Neural cell (in vitro differentiated cells): ENCODE results near the gene CCDC148. TPM values are rescaled to one million over a fixed set of nuclear protein-coding genes. Genes with fewer than 3 reads are reported as not detected.

Source experiments
- H2AFZ ChIP-seq: fragments of 200-600, 300-800 bp; sonication (generic), shearing (Covaris generic); 2 replicates; pipeline ENCODE4 v1.6.0; 2014; ENCODE audit warnings: low read depth, mild to moderate bottlenecking, antibody characterized with exemption, low read length, moderate library complexity
- H3F3A ChIP-seq: fragments of 200-600 bp; shearing (Covaris generic); 2 replicates; pipeline ENCODE4 v1.6.1; 2016; ENCODE audit warnings: mild to moderate bottlenecking, moderate library complexity, mixed read lengths, antibody characterized with exemption, low read length; ENCODE audit not compliant: insufficient read depth, poor library complexity, severe bottlenecking
- H3K27ac ChIP-seq: fragments of 200-600, 300-800 bp; sonication (generic), shearing (Covaris generic); 2 replicates; pipeline ENCODE4 v1.5.1; 2014; ENCODE audit warnings: mild to moderate bottlenecking, low read length, moderate library complexity
- H3K27me3 ChIP-seq: fragments of 300-800, 200-600 bp; sonication (generic), shearing (Covaris generic); 2 replicates; pipeline ENCODE4 v1.6.0; 2014; ENCODE audit warnings: mild to moderate bottlenecking, low read depth, low read length, moderate library complexity; ENCODE audit not compliant: insufficient read depth
- H3K36me3 ChIP-seq: fragments of 300-800, 200-600 bp; sonication (generic), shearing (Covaris generic); 2 replicates; pipeline ENCODE4 v1.5.1; 2014; ENCODE audit warnings: mild to moderate bottlenecking, antibody characterized with exemption, low read length, moderate library complexity; ENCODE audit not compliant: insufficient read depth
- H3K4me2 ChIP-seq: fragments of 300-800, 200-600 bp; sonication (generic), shearing (Covaris generic); 2 replicates; pipeline ENCODE4 v1.6.0; 2014; ENCODE audit warnings: mild to moderate bottlenecking, low read length
- H3K4me3 ChIP-seq: fragments of 300-800, 200-600 bp; sonication (generic), shearing (Covaris generic); 2 replicates; pipeline ENCODE4 v1.5.1; 2014; ENCODE audit warnings: mild to moderate bottlenecking, low read length, moderate library complexity
- H3K79me2 ChIP-seq: fragments of 200-600 bp; shearing (Covaris generic); replicated peaks from 2 replicates; pipeline ENCODE4 v1.6.0; 2014; ENCODE audit warnings: mild to moderate bottlenecking, low read length, moderate library complexity; ENCODE audit not compliant: insufficient read depth
- H3K9ac ChIP-seq: fragments of 300-800, 200-600 bp; sonication (generic), shearing (Covaris generic); 2 replicates; pipeline ENCODE4 v1.6.1; 2016; ENCODE audit warnings: mild to moderate bottlenecking, low read length, mixed read lengths
- H3K9me2 ChIP-seq: fragments of 200-600 bp; shearing (Covaris generic); 2 replicates; pipeline ENCODE4 v1.6.1; 2016; ENCODE audit warnings: mild to moderate bottlenecking, low read length, mixed read lengths; ENCODE audit not compliant: insufficient read depth
- H3K9me3 ChIP-seq: fragments of 200-600, 300-800 bp; sonication (generic), shearing (Covaris generic); 2 replicates; pipeline ENCODE4 v1.6.1; 2016; ENCODE audit warnings: mild to moderate bottlenecking, mixed run types, low read length, moderate library complexity, mixed read lengths
- H4K20me1 ChIP-seq: fragments of 200-600 bp; shearing (Covaris generic); 2 replicates; pipeline ENCODE4 v1.6.1; 2016; ENCODE audit warnings: mild to moderate bottlenecking, mixed run types; ENCODE audit not compliant: insufficient read depth
- CTCF ChIP-seq: fragments of 450-650 bp; IDR thresholded peaks from 2 replicates; pipeline ENCODE4 v1.5.1; 2014; ENCODE audit warnings: antibody characterized with exemption, mild to moderate bottlenecking, moderate library complexity; ENCODE audit not compliant: poor library complexity, severe bottlenecking
- EP300 ChIP-seq: fragments of 450-650 bp; conservative IDR thresholded peaks from 2 replicates; pipeline ENCODE4 v1.6.1; 2014; ENCODE audit warnings: antibody characterized with exemption, mild to moderate bottlenecking, moderate library complexity; ENCODE audit not compliant: poor library complexity, severe bottlenecking
- EZH2 ChIP-seq: fragments of 200-600, 300-800 bp; shearing (Covaris generic), sonication (generic); IDR thresholded peaks from 2 replicates; pipeline ENCODE4 v1.6.1; 2014; ENCODE audit warnings: antibody characterized with exemption, low read length, borderline replicate concordance, mild to moderate bottlenecking; ENCODE audit not compliant: insufficient read depth, poor library complexity, severe bottlenecking
- MXI1 ChIP-seq: fragments of 450-650 bp; conservative IDR thresholded peaks from 2 replicates; pipeline ENCODE4 v1.6.1; 2014; ENCODE audit warnings: antibody characterized with exemption, mild to moderate bottlenecking; ENCODE audit not compliant: poor library complexity, severe bottlenecking
- POLR2AphosphoS5 ChIP-seq: IDR thresholded peaks from 2 replicates; pipeline ENCODE4 v1.6.1; 2012
- RAD21 ChIP-seq: fragments of 450-650 bp; conservative IDR thresholded peaks from 2 replicates; pipeline ENCODE4 v1.6.1; 2014; ENCODE audit warnings: antibody characterized with exemption, mild to moderate bottlenecking, moderate library complexity
- REST ChIP-seq: IDR thresholded peaks from 2 replicates; pipeline ENCODE4 v1.6.1; 2012; ENCODE audit warnings: borderline replicate concordance
- SMC3 ChIP-seq: fragments of 450-650 bp; conservative IDR thresholded peaks from 2 replicates; pipeline ENCODE4 v1.6.1; 2014; ENCODE audit warnings: antibody characterized with exemption, mild to moderate bottlenecking, moderate library complexity; ENCODE audit not compliant: poor library complexity
- TAF1 ChIP-seq: IDR thresholded peaks from 2 replicates; pipeline ENCODE4 v1.6.1; 2012; ENCODE audit warnings: low read depth
- polyA plus RNA-seq: library from polyadenylated mRNA; depleted of rRNA; stranded (reverse); fragments of >200 nt; gene quantifications from 2 replicates; pipeline ENCODE4 v1.2.3, GENCODE V29; 2014

Gene CCDC148
- polyA plus RNA-seq, 1 donor from 2014 or later = 1.8 TPM

- Histone ChIP-seq H3K9me3 (no peaks in the 10 kb centered on the region), H3K4me2 (no peak overlapping the region), H3K4me3 (no peak overlapping the region)
Observed at GRCh38 chr2:158321264-158321663, 135.3 kb downstream of the CCDC148 start.

GRCh38 chr2:158319269-158319668, 137.3 kb downstream of the CCDC148 start:
- H3K36me3 ChIP-seq = no peaks in the 10 kb centered on the region
- H4K20me1 ChIP-seq = no peaks in the 10 kb centered on the region
- no peak overlapping the region for H2AFZ ChIP-seq
- TF ChIP-seq EP300 = no peak
- no peak for TF ChIP-seq CTCF
- TF ChIP-seq REST = no peak
- H3K27me3 ChIP-seq = no peaks in the 10 kb centered on the region
- no peak overlapping the region for H3K4me3 ChIP-seq
- no peaks in the 10 kb centered on the region for H3K9me3 ChIP-seq
- no peak overlapping the region for H3K9ac ChIP-seq
- H3K9me2 ChIP-seq = no peaks in the 10 kb centered on the region
- no peaks in the 10 kb centered on the region for H3K79me2 ChIP-seq
- no peaks in the 10 kb centered on the region for H3F3A ChIP-seq
- no peak overlapping the region for H3K27ac ChIP-seq
- H3K4me2 ChIP-seq = no peak overlapping the region

More at GRCh38 chr2:158321264-158321663, 135.3 kb downstream of the CCDC148 start:
- Histone ChIP-seq H3K27me3 (no peaks in the 10 kb centered on the region), H3F3A (no peaks in the 10 kb centered on the region), H3K9me2 (no peaks in the 10 kb centered on the region), H4K20me1 (no peaks in the 10 kb centered on the region), H3K36me3 (no peaks in the 10 kb centered on the region), H3K9ac (no peak overlapping the region), H3K27ac (no peak overlapping the region), H3K79me2 (no peaks in the 10 kb centered on the region), H2AFZ (no peak overlapping the region)
- TF ChIP-seq REST (no peak), POLR2AphosphoS5 (no peak), CTCF (no peak), RAD21 (no peak), MXI1 (no peak), EP300 (no peak), TAF1 (no peak), EZH2 (no peak), SMC3 (no peak)
